Gastroesophageal sphincter (tissue), 3 donors: ENCODE measurements around the gene TIGD7.

ENCODE experiments used
- EP300 ChIP-seq: sonication (generic); formaldehyde crosslinking; IDR thresholded peaks from one replicate; pipeline ENCODE4 v1.6.1; 2017; ENCODE audit warnings: antibody characterized with exemption, mild to moderate bottlenecking
- POLR2A ChIP-seq, 2 donors: fragments of 450-650 bp; IDR thresholded peaks; one replicate each; pipeline ENCODE4 v1.6.1; 2017; ENCODE audit warnings: antibody characterized with exemption in 2 of 2, mild to moderate bottlenecking in 2 of 2, moderate library complexity in 1 of 2
- POLR2AphosphoS5 ChIP-seq: sonication (generic); formaldehyde crosslinking; IDR thresholded peaks from one replicate; pipeline ENCODE4 v1.6.1; 2017; ENCODE audit warnings: antibody characterized with exemption
- TF ChIP-seq, protein P1 (sequence below), 4 experiments: fragments of 200-600 bp in 2 of 4; fragments of 450-650 bp in 2 of 4; sonication (generic) in 1 of 4; IDR thresholded peaks; one replicate each; pipeline ENCODE4 v1.5.1; 2017 to 2019; ENCODE audit warnings: antibody characterized with exemption in 4 of 4, mild to moderate bottlenecking in 2 of 4, moderate library complexity in 2 of 4

GRCh38 chr16:3249020-3249419 lies 56.2 kb downstream of the TIGD7 start:
- TF ChIP-seq, protein P1, sequence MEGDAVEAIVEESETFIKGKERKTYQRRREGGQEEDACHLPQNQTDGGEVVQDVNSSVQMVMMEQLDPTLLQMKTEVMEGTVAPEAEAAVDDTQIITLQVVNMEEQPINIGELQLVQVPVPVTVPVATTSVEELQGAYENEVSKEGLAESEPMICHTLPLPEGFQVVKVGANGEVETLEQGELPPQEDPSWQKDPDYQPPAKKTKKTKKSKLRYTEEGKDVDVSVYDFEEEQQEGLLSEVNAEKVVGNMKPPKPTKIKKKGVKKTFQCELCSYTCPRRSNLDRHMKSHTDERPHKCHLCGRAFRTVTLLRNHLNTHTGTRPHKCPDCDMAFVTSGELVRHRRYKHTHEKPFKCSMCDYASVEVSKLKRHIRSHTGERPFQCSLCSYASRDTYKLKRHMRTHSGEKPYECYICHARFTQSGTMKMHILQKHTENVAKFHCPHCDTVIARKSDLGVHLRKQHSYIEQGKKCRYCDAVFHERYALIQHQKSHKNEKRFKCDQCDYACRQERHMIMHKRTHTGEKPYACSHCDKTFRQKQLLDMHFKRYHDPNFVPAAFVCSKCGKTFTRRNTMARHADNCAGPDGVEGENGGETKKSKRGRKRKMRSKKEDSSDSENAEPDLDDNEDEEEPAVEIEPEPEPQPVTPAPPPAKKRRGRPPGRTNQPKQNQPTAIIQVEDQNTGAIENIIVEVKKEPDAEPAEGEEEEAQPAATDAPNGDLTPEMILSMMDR (IDR thresholded peaks at IDR 0.05), result no peak
- no peak for TF ChIP-seq POLR2AphosphoS5
- no peak for TF ChIP-seq POLR2A (IDR thresholded peaks at IDR 0.05)
- no peak for TF ChIP-seq EP300
